ENCODE data around the gene SFRP5. TPM values are rescaled to one million over a fixed set of nuclear protein-coding genes. Genes with fewer than 3 reads are reported as not detected.

Gene SFRP5
- total and polyA plus RNA-seq, 4 donors, result 0.36 to 8.8 (median 2.6) TPM

DNA sequence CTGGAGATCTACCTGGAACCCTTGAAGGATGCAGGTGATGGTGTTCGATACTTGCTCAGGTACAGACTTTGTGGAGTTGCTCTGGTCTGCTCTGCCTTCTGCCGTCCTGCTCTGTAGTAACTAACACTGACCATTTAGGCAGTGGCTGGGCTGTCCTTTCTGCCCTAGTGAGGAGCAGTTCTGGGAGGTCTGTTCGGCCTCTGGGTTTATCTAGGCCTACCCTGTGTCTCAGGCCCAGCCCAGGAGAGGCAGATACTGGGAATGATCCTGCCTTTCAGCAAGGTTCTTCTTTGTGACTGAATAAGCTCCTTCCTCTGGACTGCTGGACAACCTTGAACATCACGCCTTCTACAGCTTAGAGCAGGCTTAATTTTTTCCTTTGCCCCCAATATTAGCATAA, 33.2 kb downstream of the SFRP5 start:
- no peak overlapping the region for H3K27ac ChIP-seq (ENCODE audit: low read depth in 1 of 2, low read length in 2 of 2)
- H3K36me3 ChIP-seq (ENCODE audit: control insufficient read depth in 1 of 2, insufficient read depth in 2 of 2, low read length in 1 of 2), result peaks cover 0 to 4% of the 10 kb centered on the region in 2 donors
- H3K27me3 ChIP-seq (ENCODE audit: control insufficient read depth in 1 of 2, insufficient read depth in 2 of 2, low read length in 1 of 2), result no peaks in the 10 kb centered on the region
- H3K4me1 ChIP-seq (ENCODE audit: control insufficient read depth in 1 of 2, insufficient read depth in 2 of 2, low read length in 2 of 2), result no peaks in the 10 kb centered on the region
- DNase-seq (peak in 1 of 2 donors; percentile 38), ATAC-seq (ENCODE audit: low FRiP score) (no peak)
- H3K4me3 ChIP-seq (ENCODE audit: low read length in 2 of 2), result no peak overlapping the region
- 83 to 90% methylated on average over 4 of the region's 4 CpGs for WGBS, 2 donors
- intact Hi-C loops (cut with DNase I), result no loop called here
- H3K9me3 ChIP-seq (ENCODE audit: control insufficient read depth, low read length), result no peaks in the 10 kb centered on the region

DNA sequence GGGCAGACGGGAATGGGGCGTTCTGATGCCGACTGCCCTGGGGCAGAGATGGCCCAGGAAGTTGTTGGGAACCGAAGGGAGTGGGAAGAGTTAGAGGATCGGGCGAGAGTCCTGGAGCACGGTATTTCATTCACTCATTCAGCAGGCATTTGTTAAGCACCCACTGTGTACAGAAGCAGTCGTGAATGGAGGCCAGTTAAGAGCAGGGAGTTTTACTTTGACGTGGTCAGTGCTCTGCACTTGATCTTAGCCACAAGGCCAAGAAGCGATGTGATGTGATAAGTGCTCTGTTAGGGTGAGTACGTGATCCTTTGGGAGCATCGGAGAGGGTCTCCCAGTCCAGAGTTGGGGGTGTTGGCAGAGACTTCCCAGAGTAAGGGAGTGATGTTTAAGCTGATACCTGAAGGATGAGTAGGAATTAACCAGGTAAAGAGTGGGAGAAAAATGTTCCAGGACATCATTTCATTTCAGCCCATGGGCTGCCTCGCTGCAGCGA, 34.0 kb downstream of the SFRP5 start:
- no peaks in the 10 kb centered on the region for H3K9me3 ChIP-seq (ENCODE audit: control insufficient read depth, low read length)
- 26 to 27% methylated on average over 14 of the region's 14 CpGs for WGBS, 2 donors
- peak overlapping the region; percentile 38 to 62 for H3K4me3 ChIP-seq (ENCODE audit: low read length in 2 of 2)
- no peaks in the 10 kb centered on the region for H3K27me3 ChIP-seq (ENCODE audit: control insufficient read depth in 1 of 2, insufficient read depth in 2 of 2, low read length in 1 of 2)
- intact Hi-C loops (cut with DNase I), result no loop called here
- ATAC-seq (ENCODE audit: low FRiP score) (no peak), DNase-seq (peak in 1 of 2 donors; percentile 0)
- peak overlapping the region in 1 of 2 donors; percentile 56 for H3K27ac ChIP-seq (ENCODE audit: low read depth in 1 of 2, low read length in 2 of 2)
- no peaks in the 10 kb centered on the region for H3K4me1 ChIP-seq (ENCODE audit: control insufficient read depth in 1 of 2, insufficient read depth in 2 of 2, low read length in 2 of 2)
- peaks cover 0 to 2% of the 10 kb centered on the region in 2 donors for H3K36me3 ChIP-seq (ENCODE audit: control insufficient read depth in 1 of 2, insufficient read depth in 2 of 2, low read length in 1 of 2)

DNA sequence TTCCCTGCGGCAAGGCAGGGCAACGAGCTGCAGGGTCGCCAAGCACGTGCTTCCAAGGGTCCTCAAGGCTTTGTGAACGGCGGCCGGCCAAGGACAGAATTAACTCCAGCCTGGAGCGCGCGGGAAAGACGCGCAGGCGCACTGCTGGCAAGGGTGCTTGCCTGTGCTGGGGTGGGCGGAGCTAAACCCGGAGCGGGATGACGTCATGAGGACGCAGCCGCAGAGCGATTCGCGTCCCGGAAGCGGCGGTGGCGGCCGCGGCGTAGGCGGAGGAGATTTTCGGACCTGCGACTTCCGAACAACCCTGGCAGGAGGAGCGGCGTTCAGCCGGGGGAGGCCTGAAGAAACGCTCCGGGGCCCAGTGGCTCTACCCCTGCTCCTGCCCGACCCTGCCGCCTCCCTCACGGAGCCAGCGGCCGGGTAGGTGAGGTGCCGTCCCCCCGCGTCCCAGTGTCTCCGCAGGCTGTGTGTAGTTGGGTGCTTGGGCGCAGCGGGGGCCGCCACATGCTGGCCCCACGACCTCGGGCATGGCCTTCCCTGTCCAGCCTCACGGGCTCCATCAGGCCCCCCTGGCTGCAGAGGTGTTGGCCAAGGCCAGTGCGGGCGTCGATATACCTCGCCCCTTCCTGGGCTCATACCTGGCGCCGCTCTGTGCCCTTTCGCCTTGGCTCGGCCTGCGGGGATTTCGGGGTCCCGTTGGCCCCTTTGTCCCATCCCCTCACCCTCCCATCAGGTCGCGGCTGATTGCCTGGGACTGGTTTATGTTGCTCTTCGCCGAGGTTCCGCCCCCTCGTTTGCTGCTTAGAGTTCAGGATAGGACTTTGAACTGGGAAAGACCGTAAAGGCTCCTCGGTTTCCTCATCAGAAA, 34.7 kb downstream of the SFRP5 start, which contains the start of gene ZFYVE27:
ZFYVE27 (plus strand) TSS at position 227 of the 868 bp plus-strand sequence. CDS start 1,350 bp downstream, outside the sequence.
- no peaks in the 10 kb centered on the region for H3K4me1 ChIP-seq (ENCODE audit: control insufficient read depth in 1 of 2, insufficient read depth in 2 of 2, low read length in 2 of 2)
- 0% methylated on average over 71 to 72 of the region's 72 CpGs for WGBS, 2 donors
- no peaks in the 10 kb centered on the region for H3K27me3 ChIP-seq (ENCODE audit: control insufficient read depth in 1 of 2, insufficient read depth in 2 of 2, low read length in 1 of 2)
- peak within 1 kb of the TSS; percentile 15 to 56 for H3K27ac ChIP-seq (ENCODE audit: low read depth in 1 of 2, low read length in 2 of 2)
- ATAC-seq (ENCODE audit: low FRiP score) (peak; percentile 97), DNase-seq (peak; percentile 98 to 99)
- peaks cover 0 to 2% of the 10 kb centered on the region in 2 donors for H3K36me3 ChIP-seq (ENCODE audit: control insufficient read depth in 1 of 2, insufficient read depth in 2 of 2, low read length in 1 of 2)
- peak within 1 kb of the TSS; percentile 38 to 62 for H3K4me3 ChIP-seq (ENCODE audit: low read length in 2 of 2)
- no peaks in the 10 kb centered on the region for H3K9me3 ChIP-seq (ENCODE audit: control insufficient read depth, low read length)
- intact Hi-C loops (cut with DNase I), result no loop called here

DNA sequence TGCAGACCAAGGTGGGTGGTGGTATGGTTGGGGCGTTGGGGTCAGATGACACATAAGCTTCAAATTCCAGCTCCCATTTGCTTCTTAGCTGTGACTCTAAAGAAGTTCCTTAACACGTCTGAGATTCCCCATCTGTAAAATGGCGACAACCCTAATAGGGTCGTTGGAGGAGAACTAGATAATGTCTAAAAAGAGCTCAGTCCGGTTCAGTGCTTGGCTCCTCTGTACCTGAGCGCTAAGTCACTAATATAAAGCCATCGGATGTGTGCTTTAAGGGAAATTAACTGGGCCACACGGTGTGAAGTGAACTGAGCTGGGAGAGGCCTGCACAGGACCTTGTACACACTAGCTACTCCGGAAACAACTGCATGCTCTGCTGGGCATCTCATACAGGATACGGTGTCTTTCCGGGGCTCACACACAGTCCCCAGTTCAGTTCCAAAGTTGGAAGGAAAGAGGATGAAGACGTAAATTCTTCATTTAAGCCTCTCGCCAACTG, 35.3 kb downstream of the SFRP5 start:
- H3K4me1 ChIP-seq (ENCODE audit: control insufficient read depth in 1 of 2, insufficient read depth in 2 of 2, low read length in 2 of 2), result no peaks in the 10 kb centered on the region
- peak in 1 of 2 donors; percentile 10 for DNase-seq
- no peaks in the 10 kb centered on the region for H3K9me3 ChIP-seq (ENCODE audit: control insufficient read depth, low read length)
- intact Hi-C loops (cut with DNase I), result no loop called here
- ATAC-seq (ENCODE audit: low FRiP score), result peak; percentile 3
- H3K4me3 ChIP-seq (ENCODE audit: low read length in 2 of 2), result no peak overlapping the region
- no peaks in the 10 kb centered on the region for H3K27me3 ChIP-seq (ENCODE audit: control insufficient read depth in 1 of 2, insufficient read depth in 2 of 2, low read length in 1 of 2)
- H3K27ac ChIP-seq (ENCODE audit: low read depth in 1 of 2, low read length in 2 of 2), result no peak overlapping the region
- H3K36me3 ChIP-seq (ENCODE audit: control insufficient read depth in 1 of 2, insufficient read depth in 2 of 2, low read length in 1 of 2), result peaks cover 0 to 2% of the 10 kb centered on the region in 2 donors
- WGBS, 2 donors, result 66 to 68% methylated on average over 13 of the region's 13 CpGs

DNA sequence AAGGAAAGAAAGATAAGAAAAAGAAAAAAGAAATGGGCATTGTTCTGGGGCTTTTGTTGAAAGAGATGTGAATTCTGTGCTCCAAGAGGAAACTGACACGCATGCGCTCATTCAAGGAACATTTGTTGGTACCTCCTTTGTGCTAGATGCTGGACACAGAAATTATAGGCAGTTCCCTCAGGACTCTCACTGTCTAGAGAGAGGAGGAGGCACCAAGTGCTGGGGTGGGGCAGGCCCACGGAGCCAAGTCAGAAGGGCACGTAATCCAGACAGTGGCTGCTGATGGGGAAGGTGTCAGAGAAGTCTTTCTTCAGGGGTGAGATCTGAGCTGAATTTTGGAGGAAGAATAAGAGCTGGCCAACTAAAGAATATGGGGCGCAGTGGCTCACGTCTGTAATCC, 37.8 kb downstream of the SFRP5 start:
- Histone ChIP-seq H3K4me1 (ENCODE audit: control insufficient read depth in 1 of 2, insufficient read depth in 2 of 2, low read length in 2 of 2) (no peaks in the 10 kb centered on the region), H3K4me3 (ENCODE audit: low read length in 2 of 2) (no peak overlapping the region), H3K9me3 (ENCODE audit: control insufficient read depth, low read length) (no peaks in the 10 kb centered on the region), H3K27ac (ENCODE audit: low read depth in 1 of 2, low read length in 2 of 2) (no peak overlapping the region), H3K27me3 (ENCODE audit: control insufficient read depth in 1 of 2, insufficient read depth in 2 of 2, low read length in 1 of 2) (no peaks in the 10 kb centered on the region), H3K36me3 (ENCODE audit: control insufficient read depth in 1 of 2, insufficient read depth in 2 of 2, low read length in 1 of 2) (peaks cover 0 to 2% of the 10 kb centered on the region in 2 donors)
- WGBS, 2 donors, result 87 to 88% methylated on average over 6 of the region's 6 CpGs
- ATAC-seq (ENCODE audit: low FRiP score), result no peak
- DNase-seq, result peak in 1 of 2 donors; percentile 20
- intact Hi-C loops (cut with DNase I), result no loop called here

DNA sequence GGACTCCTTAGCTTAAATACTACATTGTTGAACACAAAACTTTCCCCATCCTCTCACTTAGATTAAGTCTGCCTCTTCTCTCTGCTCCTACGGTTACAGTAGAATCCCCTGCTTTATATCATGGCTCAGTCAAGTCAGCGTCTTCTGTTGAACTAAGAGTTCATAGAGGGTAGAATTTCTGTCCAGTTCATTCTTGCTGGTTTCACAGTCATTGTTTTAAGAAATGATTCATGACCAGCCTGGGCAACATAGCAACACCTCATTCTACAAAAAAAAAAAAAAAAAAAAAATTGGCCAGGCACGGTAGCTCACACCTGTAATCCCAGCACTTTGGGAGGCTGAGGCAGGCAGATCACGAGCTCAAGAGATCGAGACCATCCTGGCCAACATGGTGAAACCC, 38.5 kb downstream of the SFRP5 start:
- H3K4me1 ChIP-seq (ENCODE audit: control insufficient read depth in 1 of 2, insufficient read depth in 2 of 2, low read length in 2 of 2), result no peaks in the 10 kb centered on the region
- DNase-seq, result no peak
- no peaks in the 10 kb centered on the region for H3K36me3 ChIP-seq (ENCODE audit: control insufficient read depth in 1 of 2, insufficient read depth in 2 of 2, low read length in 1 of 2)
- H3K9me3 ChIP-seq (ENCODE audit: control insufficient read depth, low read length), result no peaks in the 10 kb centered on the region
- H3K4me3 ChIP-seq (ENCODE audit: low read length in 2 of 2), result no peak overlapping the region
- no peaks in the 10 kb centered on the region for H3K27me3 ChIP-seq (ENCODE audit: control insufficient read depth in 1 of 2, insufficient read depth in 2 of 2, low read length in 1 of 2)
- H3K27ac ChIP-seq (ENCODE audit: low read depth in 1 of 2, low read length in 2 of 2), result no peak overlapping the region
- no peak for ATAC-seq (ENCODE audit: low FRiP score)
- intact Hi-C loops (cut with DNase I), result no loop called here
- WGBS, 2 donors, result 86 to 90% methylated on average over 5 of the region's 5 CpGs

DNA sequence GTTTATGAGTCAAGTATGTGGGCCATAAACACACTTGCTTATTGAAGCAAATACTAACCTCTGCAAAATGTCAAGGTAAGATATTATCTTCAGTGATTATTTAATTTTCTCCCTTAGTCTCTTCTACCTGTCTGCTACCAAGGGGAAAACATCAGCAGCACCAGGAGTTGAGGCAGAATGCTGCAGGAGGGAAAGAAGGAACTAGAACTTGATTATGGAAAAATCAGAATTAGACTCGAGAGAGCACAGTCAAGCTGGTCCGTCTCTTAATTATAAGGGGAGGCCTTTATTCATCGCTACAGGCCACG, 39.8 kb downstream of the SFRP5 start:
- no peak overlapping the region for H3K4me3 ChIP-seq (ENCODE audit: low read length in 2 of 2)
- ATAC-seq (ENCODE audit: low FRiP score), result no peak
- no peak overlapping the region for H3K27ac ChIP-seq (ENCODE audit: low read depth in 1 of 2, low read length in 2 of 2)
- no peaks in the 10 kb centered on the region for H3K9me3 ChIP-seq (ENCODE audit: control insufficient read depth, low read length)
- H3K4me1 ChIP-seq (ENCODE audit: control insufficient read depth in 1 of 2, insufficient read depth in 2 of 2, low read length in 2 of 2), result no peaks in the 10 kb centered on the region
- WGBS, 2 donors, result 66 to 74% methylated on average over 4 of the region's 4 CpGs
- intact Hi-C loops (cut with DNase I), result no loop called here
- no peaks in the 10 kb centered on the region for H3K27me3 ChIP-seq (ENCODE audit: control insufficient read depth in 1 of 2, insufficient read depth in 2 of 2, low read length in 1 of 2)
- no peak for DNase-seq
- no peaks in the 10 kb centered on the region for H3K36me3 ChIP-seq (ENCODE audit: control insufficient read depth in 1 of 2, insufficient read depth in 2 of 2, low read length in 1 of 2)

DNA sequence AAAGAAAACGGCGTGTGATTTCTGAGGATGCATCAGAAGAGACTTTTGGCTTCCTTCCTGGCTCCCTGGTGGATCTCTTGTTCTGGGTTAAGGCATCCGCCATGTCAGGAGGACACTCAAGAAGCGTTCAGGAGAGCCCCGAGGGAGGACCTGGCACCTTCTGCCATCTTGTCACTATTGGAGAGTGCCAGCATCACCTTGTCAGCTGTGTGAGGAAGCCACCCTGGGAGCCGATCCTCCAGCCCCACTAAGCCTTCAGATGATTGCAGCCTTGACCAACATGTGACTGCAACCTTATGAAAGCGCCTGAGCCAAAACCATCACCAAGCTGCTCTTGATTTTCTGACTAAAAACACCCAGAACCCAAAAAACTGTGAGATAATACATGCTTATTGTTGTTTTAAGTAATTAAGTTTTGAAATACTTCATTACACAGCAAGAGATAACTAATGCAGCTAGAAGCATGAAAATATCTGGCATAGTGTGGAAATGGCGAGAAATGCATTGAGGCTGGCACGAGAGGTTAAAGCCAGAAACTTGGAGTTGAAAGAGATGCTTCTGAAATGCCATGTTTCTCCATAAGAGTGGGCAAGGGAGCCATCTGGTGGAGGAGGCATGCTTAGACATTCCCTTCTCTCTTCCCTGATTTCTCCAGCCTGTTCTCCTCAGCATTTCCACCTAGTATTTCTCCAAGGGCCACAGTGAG, 40.3 kb downstream of the SFRP5 start:
- peak; percentile 53 to 72 for DNase-seq
- H3K4me1 ChIP-seq (ENCODE audit: control insufficient read depth in 1 of 2, insufficient read depth in 2 of 2, low read length in 2 of 2), result peaks cover 0 to 2% of the 10 kb centered on the region in 2 donors
- H3K27ac ChIP-seq (ENCODE audit: low read depth in 1 of 2, low read length in 2 of 2), result no peak overlapping the region
- no peaks in the 10 kb centered on the region for H3K27me3 ChIP-seq (ENCODE audit: control insufficient read depth in 1 of 2, insufficient read depth in 2 of 2, low read length in 1 of 2)
- H3K9me3 ChIP-seq (ENCODE audit: control insufficient read depth, low read length), result no peaks in the 10 kb centered on the region
- H3K4me3 ChIP-seq (ENCODE audit: low read length in 2 of 2), result no peak overlapping the region
- intact Hi-C loops (cut with DNase I), result loop anchor here (1.0 to 2.0 kb wide), 3 partner anchors 29 to 55 kb away; no protein-coding TSS in a partner anchor
- H3K36me3 ChIP-seq (ENCODE audit: control insufficient read depth in 1 of 2, insufficient read depth in 2 of 2, low read length in 1 of 2), result no peaks in the 10 kb centered on the region
- peak; percentile 89 for ATAC-seq (ENCODE audit: low FRiP score)
- 59 to 63% methylated on average over 9 of the region's 9 CpGs for WGBS, 2 donors

All from aorta (tissue), 5 donors.